H9 (cell line): ENCODE measurements around the gene RASGRF2. TPM values are rescaled to one million over a fixed set of nuclear protein-coding genes. Genes with fewer than 3 reads are reported as not detected.

Source experiments
- DNase-seq: peaks from one replicate; pipeline ENCODE4 v3.0.0-alpha.2; 2017
- H2AFZ ChIP-seq: one replicate; pipeline ENCODE4 v1.6.1; 2013; ENCODE audit warnings: mild to moderate bottlenecking, low read length, control low read depth, moderate library complexity
- H2AK5ac ChIP-seq: 2 replicates; pipeline ENCODE4 v1.6.1; 2013; ENCODE audit warnings: low read length, control low read depth, mixed read lengths; ENCODE audit not compliant: insufficient read length
- H2BK120ac ChIP-seq: one replicate; pipeline ENCODE4 v1.6.1; 2013; ENCODE audit warnings: low read depth, mild to moderate bottlenecking, low read length, control low read depth, inconsistent platforms; ENCODE audit not compliant: poor library complexity, severe bottlenecking
- H2BK12ac ChIP-seq: 2 replicates; pipeline ENCODE4 v1.6.1; 2013; ENCODE audit warnings: low read length, control low read depth, mixed read lengths, low read depth; ENCODE audit not compliant: insufficient read length
- H2BK15ac ChIP-seq: 2 replicates; pipeline ENCODE4 v1.6.1; 2013; ENCODE audit warnings: low read depth, low read length, control low read depth
- H2BK20ac ChIP-seq: one replicate; pipeline ENCODE4 v1.6.1; 2013; ENCODE audit warnings: low read depth, mild to moderate bottlenecking, low read length, control low read depth, inconsistent platforms; ENCODE audit not compliant: poor library complexity, severe bottlenecking
- H2BK5ac ChIP-seq: 2 replicates; pipeline ENCODE4 v1.6.1; 2013; ENCODE audit warnings: low read length, control low read depth, mixed read lengths; ENCODE audit not compliant: insufficient read length
- H3K14ac ChIP-seq: 2 replicates; pipeline ENCODE4 v1.6.1; 2013; ENCODE audit warnings: low read length, control low read depth; ENCODE audit not compliant: insufficient read depth
- H3K18ac ChIP-seq: 2 replicates; pipeline ENCODE4 v1.6.1; 2013; ENCODE audit warnings: low read depth, mild to moderate bottlenecking, mixed read lengths, low read length, control low read depth; ENCODE audit not compliant: insufficient read length
- H3K23ac ChIP-seq: 2 replicates; pipeline ENCODE4 v1.6.1; 2013; ENCODE audit warnings: low read length, control low read depth, mixed read lengths, low read depth; ENCODE audit not compliant: insufficient read length
- H3K23me2 ChIP-seq: 2 replicates; pipeline ENCODE4 v1.6.1; 2013; ENCODE audit warnings: low read depth, mild to moderate bottlenecking, mixed read lengths, low read length, control low read depth; ENCODE audit not compliant: insufficient read length, poor library complexity, severe bottlenecking
- H3K27ac ChIP-seq: 2 replicates; pipeline ENCODE4 v1.5.1; 2013; ENCODE audit warnings: low read length, control low read depth, mixed read lengths, low read depth; ENCODE audit not compliant: insufficient read length
- H3K27me3 ChIP-seq: 2 replicates; pipeline ENCODE4 v1.6.1; 2013; ENCODE audit warnings: low read length, control low read depth, inconsistent platforms; ENCODE audit not compliant: insufficient read depth
- H3K4ac ChIP-seq: 2 replicates; pipeline ENCODE4 v1.6.1; 2013; ENCODE audit warnings: low read depth, mild to moderate bottlenecking, control low read depth, inconsistent platforms, low read length, moderate library complexity
- H3K4me1 ChIP-seq: 2 replicates; pipeline ENCODE4 v1.6.1; 2013; ENCODE audit warnings: low read length, control low read depth, inconsistent platforms; ENCODE audit not compliant: insufficient read depth
- H3K4me2 ChIP-seq: 2 replicates; pipeline ENCODE4 v1.6.1; 2013; ENCODE audit warnings: low read length, control low read depth, mixed read lengths; ENCODE audit not compliant: insufficient read length, insufficient read depth
- H3K56ac ChIP-seq: 2 replicates; pipeline ENCODE4 v1.6.1; 2013; ENCODE audit warnings: low read depth, mild to moderate bottlenecking, mixed read lengths, low read length, control low read depth; ENCODE audit not compliant: insufficient read length
- H3K79me1 ChIP-seq: 2 replicates; pipeline ENCODE4 v1.6.1; 2013; ENCODE audit warnings: low read depth, mild to moderate bottlenecking, moderate library complexity, low read length, control low read depth, inconsistent platforms; ENCODE audit not compliant: insufficient read depth, poor library complexity, severe bottlenecking
- H3K79me2 ChIP-seq: 2 replicates; pipeline ENCODE4 v1.6.1; 2013; ENCODE audit warnings: low read length, control low read depth, inconsistent platforms; ENCODE audit not compliant: insufficient read depth
- H3K9ac ChIP-seq: 2 replicates; pipeline ENCODE4 v1.6.1; 2013; ENCODE audit warnings: low read length, control low read depth, mixed read lengths; ENCODE audit not compliant: insufficient read length; ENCODE audit errors: extremely low read depth
- H3K9me3 ChIP-seq: one replicate; pipeline ENCODE4 v1.6.1; 2013; ENCODE audit warnings: low read depth, low read length, inconsistent platforms; ENCODE audit not compliant: control insufficient read depth
- H3T11ph ChIP-seq: one replicate; pipeline ENCODE4 v1.6.1; 2013; ENCODE audit warnings: mild to moderate bottlenecking, low read length, control low read depth, inconsistent platforms
- H4K20me1 ChIP-seq: one replicate; pipeline ENCODE4 v1.6.1; 2013; ENCODE audit not compliant: control insufficient read depth, insufficient read length, insufficient read depth
- H4K5ac ChIP-seq: 2 replicates; pipeline ENCODE4 v1.6.1; 2013; ENCODE audit warnings: low read depth, mild to moderate bottlenecking, mixed read lengths, low read length, control low read depth; ENCODE audit not compliant: insufficient read length
- H4K8ac ChIP-seq: replicated peaks from 2 replicates; pipeline ENCODE4 v1.6.1; 2013; ENCODE audit warnings: low read length, control low read depth, mixed read lengths, low read depth; ENCODE audit not compliant: insufficient read length
- H4K91ac ChIP-seq: 2 replicates; pipeline ENCODE4 v1.6.1; 2013; ENCODE audit warnings: low read depth, mild to moderate bottlenecking, moderate library complexity, mixed read lengths, low read length, control low read depth; ENCODE audit not compliant: insufficient read length
- H3K27ac Mint-ChIP-seq, 3 experiments: 2 replicates in 2 of 3; 3 replicates in 1 of 3; pipeline ENCODE4 v1.8.0; 2020 to 2021; ENCODE audit warnings: mixed read lengths in 3 of 3, mild to moderate bottlenecking in 1 of 3, moderate library complexity in 1 of 3
- H3K27me3 Mint-ChIP-seq: 2 replicates; pipeline ENCODE4 v1.8.0; 2021; ENCODE audit warnings: low read depth, mild to moderate bottlenecking, moderate library complexity, mixed read lengths
- H3K36me3 Mint-ChIP-seq, 3 experiments: 2 replicates in 2 of 3; 3 replicates in 1 of 3; pipeline ENCODE4 v1.8.0; 2020 to 2021; ENCODE audit warnings: low read depth in 3 of 3, mixed read lengths in 3 of 3; ENCODE audit not compliant: insufficient read depth in 1 of 3
- H3K4me1 Mint-ChIP-seq, 2 experiments: 2 replicates each; pipeline ENCODE4 v1.8.0; 2020; ENCODE audit warnings: mixed read lengths in 2 of 2
- H3K4me3 Mint-ChIP-seq, 2 experiments: 2 replicates in 1 of 2; 3 replicates in 1 of 2; pipeline ENCODE4 v1.8.0; 2020 to 2021; ENCODE audit warnings: mild to moderate bottlenecking in 2 of 2, mixed read lengths in 2 of 2, moderate library complexity in 1 of 2
- H3K9me3 Mint-ChIP-seq, 2 experiments: 2 replicates in 1 of 2; 3 replicates in 1 of 2; pipeline ENCODE4 v1.8.0; 2020; ENCODE audit warnings: mild to moderate bottlenecking in 2 of 2, mixed read lengths in 2 of 2, moderate library complexity in 1 of 2
- CTCF ChIP-seq: fragments of 200-600 bp; sonication (generic); conservative IDR thresholded peaks from 3 replicates; pipeline ENCODE4 v1.8.0; 2021; ENCODE audit warnings: antibody characterized with exemption, mild to moderate bottlenecking
- WGBS: extraction: QIAGEN DNeasy Blood & Tissue Kit; methylation state at CpG from one replicate; pipeline ENCODE4 v1.1.7; 2013; ENCODE audit warnings: missing lambda C conversion rate, low lambda C conversion rate, mixed read lengths; ENCODE audit not compliant: insufficient read length; ENCODE audit errors: extremely low coverage; 5-methylcytosine and 5-hydroxymethylcytosine counted together
- total RNA-seq: library from RNA; stranded (reverse); gene quantifications from 2 replicates; pipeline ENCODE4 v1.2.1, GENCODE V29; 2021

Gene RASGRF2
- total RNA-seq, 1 experiment from 2014 or later = 13.5 TPM

- Histone ChIP-seq H2AFZ (no peak overlapping the region), H4K5ac (no peak overlapping the region), H3K27me3 (no peaks in the 10 kb centered on the region), H3K9me3 (no peaks in the 10 kb centered on the region), H3K9ac (no peak overlapping the region), H3K4me2 (no peak overlapping the region), H2AK5ac (no peak overlapping the region), H3K56ac (no peak overlapping the region), H3K79me2 (peaks cover 2% of the 10 kb centered on the region; the same call in 1 of the 2 replicates), H3K18ac (no peak overlapping the region), H2BK15ac (no peak overlapping the region), H3K27ac (no peak overlapping the region), H3K79me1 (no peaks in the 10 kb centered on the region), H3T11ph (no peak overlapping the region), H4K8ac (no peak overlapping the region), H3K23me2 (no peaks in the 10 kb centered on the region), H4K20me1 (no peaks in the 10 kb centered on the region), H2BK5ac (no peak overlapping the region), H3K14ac (no peak overlapping the region), H2BK20ac (no peak overlapping the region), H3K23ac (no peak overlapping the region), H2BK12ac (no peak overlapping the region), H4K91ac (no peak overlapping the region), H3K4me1 (no peaks in the 10 kb centered on the region; the same call in 1 of the 2 replicates), H2BK120ac (no peak overlapping the region), H3K4ac (no peak overlapping the region)
- peaks cover 7 to 20% of the 10 kb centered on the region in 2 experiments; a peak in 3 of 4 replicates for H3K4me1 Mint-ChIP-seq
- H3K27ac Mint-ChIP-seq = no peak overlapping the region; a peak in 1 of 7 replicates
- no peaks in the 10 kb centered on the region for H3K36me3 Mint-ChIP-seq
- H3K4me3 Mint-ChIP-seq = no peak overlapping the region
- no peaks in the 10 kb centered on the region for H3K27me3 Mint-ChIP-seq
- no peaks in the 10 kb centered on the region for H3K9me3 Mint-ChIP-seq
- WGBS = no CpG with 5 or more reads among the region's 4 CpGs
- no peak for DNase-seq
- TF ChIP-seq CTCF = no peak
These were observed 61.3 kb downstream of the RASGRF2 start for GRCh38 chr5:81021486-81021885.
